ENCODE data around the gene POLN. TPM values are rescaled to one million over a fixed set of nuclear protein-coding genes. Genes with fewer than 3 reads are reported as not detected.

The POLN gene
- total RNA-seq, 2 donors from 2014 or later = 2.8 to 2.9 TPM

DNA sequence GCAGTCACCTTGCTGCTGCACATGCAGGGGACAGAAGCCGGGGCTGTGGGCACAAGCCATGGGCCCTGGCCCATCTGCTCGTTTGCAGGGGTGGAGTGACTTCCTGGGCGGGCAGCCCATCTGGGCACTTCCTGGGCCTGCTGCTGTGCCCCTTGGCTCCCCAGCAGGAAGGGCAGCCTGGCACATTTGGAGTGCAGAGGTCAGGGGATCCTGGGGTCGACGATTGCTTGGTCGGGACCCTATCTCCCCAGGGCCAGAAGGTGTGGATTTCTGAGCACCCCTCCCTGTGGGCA, 30.9 kb upstream of the POLN start:
- H3K4me3 ChIP-seq (ENCODE audit: low read length) = no peak overlapping the region
- TF ChIP-seq, protein P1, sequence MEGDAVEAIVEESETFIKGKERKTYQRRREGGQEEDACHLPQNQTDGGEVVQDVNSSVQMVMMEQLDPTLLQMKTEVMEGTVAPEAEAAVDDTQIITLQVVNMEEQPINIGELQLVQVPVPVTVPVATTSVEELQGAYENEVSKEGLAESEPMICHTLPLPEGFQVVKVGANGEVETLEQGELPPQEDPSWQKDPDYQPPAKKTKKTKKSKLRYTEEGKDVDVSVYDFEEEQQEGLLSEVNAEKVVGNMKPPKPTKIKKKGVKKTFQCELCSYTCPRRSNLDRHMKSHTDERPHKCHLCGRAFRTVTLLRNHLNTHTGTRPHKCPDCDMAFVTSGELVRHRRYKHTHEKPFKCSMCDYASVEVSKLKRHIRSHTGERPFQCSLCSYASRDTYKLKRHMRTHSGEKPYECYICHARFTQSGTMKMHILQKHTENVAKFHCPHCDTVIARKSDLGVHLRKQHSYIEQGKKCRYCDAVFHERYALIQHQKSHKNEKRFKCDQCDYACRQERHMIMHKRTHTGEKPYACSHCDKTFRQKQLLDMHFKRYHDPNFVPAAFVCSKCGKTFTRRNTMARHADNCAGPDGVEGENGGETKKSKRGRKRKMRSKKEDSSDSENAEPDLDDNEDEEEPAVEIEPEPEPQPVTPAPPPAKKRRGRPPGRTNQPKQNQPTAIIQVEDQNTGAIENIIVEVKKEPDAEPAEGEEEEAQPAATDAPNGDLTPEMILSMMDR (conservative IDR thresholded peaks at IDR 0.05) = no peak
- no peak overlapping the region for H3K27ac ChIP-seq (ENCODE audit: low read depth, low read length)
- H3K36me3 ChIP-seq (ENCODE audit: control insufficient read depth, insufficient read depth, low read length) = no peaks in the 10 kb centered on the region
- Mint-ChIP-seq H3K4me1 (peaks cover 26% of the 10 kb centered on the region), H3K27me3 (ENCODE audit: insufficient read depth) (no peaks in the 10 kb centered on the region), H3K36me3 (ENCODE audit: low read depth) (no peaks in the 10 kb centered on the region), H3K4me3 (no peak overlapping the region), H3K27ac (no peak overlapping the region), H3K9me3 (no peaks in the 10 kb centered on the region)
- DNase-seq = no peak
- H3K27me3 ChIP-seq (ENCODE audit: control insufficient read depth, insufficient read depth, low read length, poor library complexity, severe bottlenecking) = no peaks in the 10 kb centered on the region
- WGBS, 2 experiments (ENCODE audit: insufficient coverage in 1 of 2, insufficient read length in 1 of 2) = 92% methylated on average over 6 of the region's 6 CpGs; no CpG with 5 or more reads in 1 of the 2 experiments
- no peak overlapping the region for H3K9ac ChIP-seq (ENCODE audit: extremely low read depth, low read length, poor library complexity, severe bottlenecking)
- peaks cover 11% of the 10 kb centered on the region for H3K4me1 ChIP-seq (ENCODE audit: control insufficient read depth, insufficient read depth, low read length)
- H3K9me3 ChIP-seq (ENCODE audit: control insufficient read depth, low read length) = no peaks in the 10 kb centered on the region

DNA sequence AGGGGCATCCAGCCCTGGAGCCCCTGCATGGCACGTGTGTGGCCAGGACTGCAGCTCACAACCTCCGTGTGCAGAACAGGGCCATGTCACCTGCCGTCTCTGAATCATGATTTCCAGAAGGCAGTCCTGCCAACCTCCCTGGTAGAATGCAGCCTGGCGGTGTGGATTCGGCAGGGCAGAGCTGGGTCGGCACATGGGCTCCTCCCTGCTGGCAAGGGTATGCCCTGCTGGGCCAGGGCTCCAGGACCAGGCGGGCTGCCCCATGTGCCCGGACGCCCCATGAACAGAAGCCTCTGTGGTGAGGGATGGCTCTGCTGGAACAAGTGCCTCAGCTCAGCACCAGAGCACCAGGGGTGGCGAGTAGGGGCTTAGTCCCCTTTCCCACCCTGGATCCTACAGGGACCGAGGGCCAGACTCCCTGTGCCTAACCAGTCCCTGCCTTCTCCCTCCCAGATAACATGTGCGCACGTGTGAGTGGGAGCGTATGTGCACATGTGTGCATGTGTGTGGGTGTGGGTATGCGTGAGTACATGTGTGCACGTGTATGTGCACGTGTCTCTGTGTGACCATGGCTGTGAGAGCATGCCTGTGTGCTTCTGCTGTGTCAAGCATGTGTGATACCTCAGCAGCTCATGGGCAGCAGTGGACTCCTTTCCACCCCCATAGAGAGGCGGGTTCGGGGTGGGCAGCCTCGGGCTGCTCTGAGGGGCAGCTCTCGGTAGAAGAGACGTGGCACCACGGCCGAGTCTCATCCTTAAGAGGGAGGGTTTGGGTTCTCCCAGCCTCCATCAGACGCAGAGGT, 30.3 kb upstream of the POLN start:
- Histone ChIP-seq H3K9ac (ENCODE audit: extremely low read depth, low read length, poor library complexity, severe bottlenecking) (no peak overlapping the region), H3K27me3 (ENCODE audit: control insufficient read depth, insufficient read depth, low read length, poor library complexity, severe bottlenecking) (no peaks in the 10 kb centered on the region), H3K4me1 (ENCODE audit: control insufficient read depth, insufficient read depth, low read length) (peaks cover 11% of the 10 kb centered on the region), H3K4me3 (ENCODE audit: low read length) (no peak overlapping the region), H3K27ac (ENCODE audit: low read depth, low read length) (no peak overlapping the region), H3K36me3 (ENCODE audit: control insufficient read depth, insufficient read depth, low read length) (no peaks in the 10 kb centered on the region), H3K9me3 (ENCODE audit: control insufficient read depth, low read length) (no peaks in the 10 kb centered on the region)
- no peaks in the 10 kb centered on the region for H3K27me3 Mint-ChIP-seq (ENCODE audit: insufficient read depth)
- no peak for DNase-seq
- H3K36me3 Mint-ChIP-seq (ENCODE audit: low read depth) = no peaks in the 10 kb centered on the region
- TF ChIP-seq, protein P1 (conservative IDR thresholded peaks at IDR 0.05) = no peak
- H3K9me3 Mint-ChIP-seq = no peaks in the 10 kb centered on the region
- no peak overlapping the region for H3K27ac Mint-ChIP-seq
- no peak overlapping the region for H3K4me3 Mint-ChIP-seq
- WGBS, 2 experiments (ENCODE audit: insufficient coverage in 1 of 2, insufficient read length in 1 of 2) = 91 to 93% methylated on average over 11 to 25 of the region's 25 CpGs
- peaks cover 26% of the 10 kb centered on the region for H3K4me1 Mint-ChIP-seq

DNA sequence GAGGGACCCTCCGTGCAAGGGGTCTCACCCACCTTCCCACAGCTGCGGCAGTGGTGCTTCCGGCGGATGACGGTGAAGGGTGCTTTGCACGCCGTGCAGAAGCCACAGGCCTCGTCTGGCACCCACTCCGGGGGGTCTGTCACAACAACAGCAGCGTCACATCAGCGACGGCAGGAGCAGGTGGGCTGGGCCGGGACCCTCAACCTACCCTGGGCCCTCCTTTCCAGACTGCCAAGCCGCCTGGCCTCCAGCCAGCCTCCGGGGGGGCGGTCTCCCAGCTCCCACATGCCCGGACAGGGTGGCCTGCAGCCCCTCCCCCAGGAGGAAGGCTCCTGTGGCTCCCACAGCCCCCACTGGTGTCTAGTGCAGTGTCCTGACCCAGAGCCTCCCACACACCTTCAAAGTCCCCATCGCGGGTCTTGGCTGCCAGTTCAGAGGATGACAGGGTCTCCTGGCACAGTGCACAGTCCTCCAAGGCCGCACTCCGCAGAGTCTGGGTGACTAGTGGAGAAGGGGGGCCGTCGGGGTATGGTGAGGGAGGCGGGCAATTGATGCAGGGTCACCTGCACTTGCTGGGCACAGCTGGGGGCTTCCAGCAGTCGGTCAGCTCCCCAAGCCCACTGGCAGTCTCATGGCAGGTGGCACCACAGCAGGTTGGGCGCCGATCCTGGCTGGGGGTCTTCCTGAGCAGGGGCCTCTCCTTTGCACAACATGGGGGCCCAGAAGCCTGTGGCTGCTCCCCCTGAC, 29.5 kb upstream of the POLN start:
- Mint-ChIP-seq H3K4me1 (peaks cover 26% of the 10 kb centered on the region), H3K4me3 (no peak overlapping the region), H3K36me3 (ENCODE audit: low read depth) (no peaks in the 10 kb centered on the region), H3K9me3 (no peaks in the 10 kb centered on the region), H3K27me3 (ENCODE audit: insufficient read depth) (no peaks in the 10 kb centered on the region), H3K27ac (peak overlapping the region; percentile 85)
- H3K9ac ChIP-seq (ENCODE audit: extremely low read depth, low read length, poor library complexity, severe bottlenecking) = no peak overlapping the region
- no peaks in the 10 kb centered on the region for H3K27me3 ChIP-seq (ENCODE audit: control insufficient read depth, insufficient read depth, low read length, poor library complexity, severe bottlenecking)
- H3K4me3 ChIP-seq (ENCODE audit: low read length) = no peak overlapping the region
- no peaks in the 10 kb centered on the region for H3K9me3 ChIP-seq (ENCODE audit: control insufficient read depth, low read length)
- WGBS, 2 experiments (ENCODE audit: insufficient coverage in 1 of 2, insufficient read length in 1 of 2) = 85% methylated on average over 5 to 27 of the region's 27 CpGs
- DNase-seq = peak; percentile 76
- TF ChIP-seq, protein P1 (conservative IDR thresholded peaks at IDR 0.05) = no peak
- H3K36me3 ChIP-seq (ENCODE audit: control insufficient read depth, insufficient read depth, low read length) = no peaks in the 10 kb centered on the region
- no peak overlapping the region for H3K27ac ChIP-seq (ENCODE audit: low read depth, low read length)
- peaks cover 11% of the 10 kb centered on the region for H3K4me1 ChIP-seq (ENCODE audit: control insufficient read depth, insufficient read depth, low read length)

Measured in endodermal cell (in vitro differentiated cells).